NCI-H1105 treated with DMSO at 0.1 percent for 48 hours (cell line): ENCODE results near the gene PRR5.

Source experiments
- DNase-seq: peaks from one replicate; lab custom pipeline; 2025; lab: John Stamatoyannopoulos, UW

PRR5 gene

DNA sequence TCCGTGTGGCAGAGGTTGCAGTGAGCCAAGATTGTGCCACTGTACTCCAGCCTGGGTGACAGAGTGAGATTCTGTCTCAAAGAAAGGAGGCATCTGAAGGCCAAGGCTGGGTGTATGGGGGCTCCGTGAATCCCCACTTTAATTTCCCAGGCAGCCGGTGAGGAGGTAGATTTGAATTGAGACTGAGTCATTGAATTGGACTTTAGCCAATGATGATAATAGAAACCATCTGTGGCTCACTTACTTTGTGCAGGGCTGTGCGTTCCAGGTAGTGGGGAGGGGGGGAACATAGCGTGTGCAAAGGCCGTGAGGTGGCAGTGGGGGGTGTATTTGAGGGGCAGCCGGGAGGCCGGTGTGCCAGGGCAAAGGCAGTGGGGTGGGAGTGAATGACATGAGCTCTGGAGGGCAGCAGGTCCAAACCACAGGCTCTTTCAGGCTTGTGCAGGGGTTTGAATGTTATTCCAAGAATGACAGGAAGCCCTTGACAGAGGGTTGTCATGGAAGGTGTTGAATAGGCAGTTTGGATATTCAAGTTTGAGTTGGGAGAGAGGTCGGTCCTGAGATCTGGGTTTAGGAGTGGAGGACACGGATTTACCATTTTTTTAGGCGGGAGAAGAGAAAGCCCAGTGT is 56.5 kb downstream of the PRR5 start:
- DNase-seq, result no peak

GRCh38 chr22:44759001-44759400 is 57.0 kb downstream of the PRR5 start:
- DNase-seq, result no peak

DNA sequence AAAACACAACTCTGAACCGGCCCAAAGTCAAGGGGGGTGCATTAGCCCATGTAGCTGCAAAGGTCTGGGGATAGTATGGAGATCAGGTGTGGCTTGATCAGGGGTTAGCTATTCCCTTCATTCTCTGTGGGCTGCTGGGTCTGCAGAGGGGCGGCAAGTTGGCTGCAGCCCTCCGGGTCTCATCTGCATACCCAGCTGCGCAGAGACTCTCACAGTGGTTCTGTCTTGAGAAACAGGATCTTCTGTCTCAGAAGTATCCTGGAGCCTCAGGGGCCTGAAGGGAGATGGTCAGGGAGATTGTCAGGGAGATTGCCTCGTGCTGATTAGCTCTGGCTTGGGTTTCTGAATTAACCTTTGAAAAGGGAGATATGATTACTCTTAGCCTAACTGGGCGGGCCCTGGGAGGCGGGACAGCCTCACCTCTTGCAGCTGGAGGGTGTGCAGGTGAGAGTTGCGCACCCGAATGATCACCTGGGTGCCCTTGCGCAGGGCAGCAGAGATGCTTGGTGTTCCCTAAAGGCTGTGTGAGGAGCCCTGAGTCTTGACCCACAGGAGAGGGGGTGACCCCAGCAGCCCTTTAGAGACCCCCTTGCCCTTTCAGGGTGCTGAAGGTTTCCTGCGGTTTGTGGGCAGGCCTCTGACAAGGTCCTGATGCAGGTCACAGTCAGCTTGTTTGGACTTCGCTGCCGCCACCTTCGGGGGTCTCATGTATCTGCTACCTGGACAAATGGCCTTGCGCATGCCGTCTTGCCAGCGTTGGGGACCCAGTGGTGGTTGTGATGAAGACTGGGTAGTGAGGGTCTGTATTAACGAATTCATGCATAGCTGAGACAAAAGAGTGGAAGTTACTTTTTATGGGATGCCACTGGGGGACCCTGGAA is 57.7 kb downstream of the PRR5 start:
- no peak for DNase-seq

- DNase-seq, result no peak
These were observed 58.5 kb downstream of the PRR5 start for GRCh38 chr22:44760476-44760875.

DNA sequence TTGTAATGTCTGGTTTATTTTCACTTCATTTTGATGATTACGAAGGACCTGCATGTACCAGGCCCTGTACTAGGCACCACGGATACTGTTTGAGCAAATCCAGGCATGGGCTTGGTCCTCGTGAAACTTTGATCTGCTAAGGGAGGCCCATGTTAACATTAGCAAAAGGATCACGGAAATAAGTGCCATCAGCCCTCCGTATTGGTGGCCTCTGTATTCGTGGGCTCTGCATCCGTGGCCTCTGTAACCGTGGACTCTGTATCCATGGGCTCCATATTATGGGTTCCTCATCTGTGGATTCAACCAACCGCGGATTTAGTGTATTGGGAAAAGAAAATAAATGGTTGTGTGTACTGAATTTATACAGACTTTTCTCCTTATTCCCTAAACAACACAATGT is 59.0 kb downstream of the PRR5 start:
- no peak for DNase-seq

GRCh38 chr22:44764373-44764772 is 62.4 kb downstream of the PRR5 start:
- DNase-seq, result no peak

DNA sequence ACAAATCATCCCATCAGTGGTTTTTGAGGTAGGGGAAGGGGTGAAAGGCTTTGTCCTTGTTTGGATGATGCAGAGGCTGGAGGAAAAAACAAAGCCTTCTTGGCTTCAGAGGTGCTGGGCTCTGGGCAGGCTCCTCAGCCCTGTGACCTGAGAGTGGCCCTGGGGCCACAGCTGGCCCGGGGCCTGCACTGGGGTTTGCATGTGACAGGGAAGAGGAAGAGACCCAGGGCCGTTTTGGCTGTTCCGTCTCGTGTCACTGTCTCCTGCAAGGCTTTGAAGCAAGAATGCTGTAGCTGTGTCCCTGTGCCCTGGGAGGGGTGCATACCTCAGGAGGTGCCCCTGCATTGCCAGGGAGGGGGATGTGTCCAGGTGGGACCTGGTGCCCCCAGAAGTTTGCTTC is 63.0 kb downstream of the PRR5 start:
- no peak for DNase-seq

- no peak for DNase-seq
These were observed 63.7 kb downstream of the PRR5 start for GRCh38 chr22:44765571-44766285.

GRCh38 chr22:44773082-44773481 is 71.1 kb downstream of the PRR5 start:
- DNase-seq, result no peak

DNA sequence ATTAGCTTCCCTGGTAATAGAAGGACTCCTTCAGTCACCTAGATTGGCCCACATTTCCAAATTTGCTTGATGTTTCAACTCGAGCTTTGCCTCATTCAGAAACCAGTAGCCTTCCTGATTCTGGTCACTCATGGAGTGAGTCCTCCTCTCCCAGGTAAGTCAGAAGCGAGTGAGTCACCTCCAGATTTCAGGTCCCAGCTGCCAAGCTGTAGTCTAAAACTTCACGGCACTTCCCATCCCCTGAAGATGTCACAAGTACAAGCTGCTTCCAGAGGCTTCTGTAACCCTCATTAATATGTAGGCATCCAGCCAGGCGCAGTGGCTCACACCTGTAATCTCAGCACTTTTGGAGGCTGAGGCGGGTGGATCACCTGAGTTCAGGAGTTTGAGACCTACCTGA is 73.9 kb downstream of the PRR5 start:
- DNase-seq, result no peak

DNA sequence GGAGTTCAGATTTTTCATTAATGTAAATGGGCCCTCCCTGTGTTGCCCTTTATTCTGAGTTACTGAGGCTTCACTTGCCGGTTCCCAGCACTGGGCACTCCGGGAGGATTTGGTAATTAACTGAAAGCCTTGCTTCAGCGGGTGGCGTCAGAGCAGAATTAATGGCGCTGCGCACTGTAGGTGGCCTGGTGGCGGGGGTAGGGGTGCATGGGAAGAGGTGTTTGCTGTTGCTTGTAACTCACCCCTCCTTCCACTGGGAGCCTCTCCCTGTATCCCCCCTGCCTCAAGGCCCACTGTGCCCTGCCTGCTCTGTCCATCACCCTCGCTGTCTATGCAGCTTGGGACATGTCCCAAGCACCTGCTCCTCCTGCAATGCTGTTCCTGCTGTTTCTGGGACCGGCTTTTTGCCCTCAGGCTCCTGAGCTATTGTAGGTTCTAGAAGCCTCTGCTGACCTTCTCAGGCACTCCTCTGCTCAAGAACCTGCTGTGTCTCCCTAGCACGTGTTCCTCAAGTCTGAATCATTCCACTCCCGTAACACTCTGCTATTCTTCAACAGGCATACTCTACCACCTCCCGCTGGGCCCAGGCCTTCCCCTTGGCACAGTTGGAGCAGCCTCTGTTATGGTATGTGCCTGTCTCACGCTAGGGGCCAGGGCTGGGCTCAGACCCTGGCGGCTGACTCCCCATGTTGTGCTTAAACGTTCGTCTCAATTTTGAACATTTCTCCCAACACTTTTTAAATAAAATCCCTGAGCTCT is 74.8 kb downstream of the PRR5 start:
- no peak for DNase-seq

- no peak for DNase-seq
These were observed 75.4 kb downstream of the PRR5 start for GRCh38 chr22:44777364-44777755.

DNA sequence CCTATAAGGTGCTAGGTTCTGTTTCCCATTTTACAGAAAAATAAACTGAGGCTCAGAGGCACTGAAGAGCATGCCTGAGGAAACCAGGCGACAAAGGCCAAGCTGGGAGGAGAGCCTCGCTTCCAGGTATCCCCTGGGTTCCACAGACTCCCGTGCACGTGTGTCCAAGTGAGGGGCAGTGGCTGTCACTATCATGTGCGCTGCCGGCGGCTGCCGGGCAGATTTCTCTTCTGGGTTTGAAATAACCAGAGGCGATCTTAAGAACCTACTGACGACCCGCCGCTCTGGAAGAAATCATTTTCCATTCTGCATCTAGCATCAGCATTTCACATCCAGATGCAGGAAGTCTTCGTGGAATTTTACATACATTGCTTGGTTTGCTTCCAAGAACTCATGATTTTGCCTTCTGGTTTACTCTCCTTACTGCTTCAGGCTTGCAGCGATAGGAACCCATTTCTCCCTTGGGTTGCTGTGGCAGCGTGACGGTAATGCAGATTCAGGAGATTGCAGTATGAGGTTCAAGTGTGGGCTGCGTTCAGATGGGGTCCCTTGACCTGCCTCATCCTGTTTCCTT is 79.0 kb downstream of the PRR5 start:
- no peak for DNase-seq

DNA sequence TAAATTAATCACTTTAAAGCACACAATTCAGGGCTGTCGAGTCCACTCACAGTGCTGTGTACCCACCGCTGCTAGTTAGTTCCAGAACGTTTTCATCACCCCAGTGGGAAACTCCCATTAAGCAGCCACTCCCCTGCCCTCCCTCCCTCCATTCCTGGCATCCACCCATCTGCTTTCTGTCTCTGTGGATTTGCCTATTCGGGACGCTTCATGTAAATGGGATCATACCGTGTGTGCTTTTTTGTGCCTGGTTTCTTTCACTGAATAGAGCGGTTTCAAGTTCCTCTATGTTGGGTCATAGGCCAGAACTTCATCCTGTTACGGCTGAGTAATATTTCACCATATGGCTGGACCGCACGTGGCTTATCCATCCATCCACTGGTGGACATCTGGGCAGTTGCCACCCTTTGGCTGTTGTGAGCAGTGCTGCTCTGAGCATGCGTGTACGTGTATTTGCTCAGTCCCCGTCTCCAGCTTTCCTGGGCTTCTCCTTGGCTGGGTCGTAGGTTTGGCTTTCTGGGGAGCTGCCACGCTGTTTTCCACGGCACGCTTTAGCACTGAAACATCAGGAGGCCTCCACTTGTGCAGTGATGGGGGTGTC is 80.5 kb downstream of the PRR5 start:
- DNase-seq, result no peak

DNA sequence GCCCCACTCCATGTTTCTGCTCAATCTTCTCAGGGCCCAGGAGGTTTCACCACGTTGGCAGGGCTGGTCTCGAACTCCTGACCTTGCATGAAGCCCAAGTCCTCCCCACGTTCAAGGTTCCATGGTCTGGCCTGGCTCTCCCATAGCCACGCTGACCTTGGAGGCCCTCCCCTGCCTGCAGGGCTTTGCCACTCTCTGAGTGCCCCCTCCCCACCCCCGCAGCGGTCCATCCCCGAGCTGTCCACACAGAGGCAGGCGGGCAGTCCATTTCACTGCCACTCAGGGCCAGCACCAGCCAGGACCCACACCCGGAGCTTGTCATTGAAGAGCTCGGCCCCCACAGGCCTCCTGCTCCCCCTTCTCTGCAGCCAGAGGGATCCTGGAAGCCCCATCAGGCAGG is 81.1 kb downstream of the PRR5 start:
- DNase-seq, result no peak

DNA sequence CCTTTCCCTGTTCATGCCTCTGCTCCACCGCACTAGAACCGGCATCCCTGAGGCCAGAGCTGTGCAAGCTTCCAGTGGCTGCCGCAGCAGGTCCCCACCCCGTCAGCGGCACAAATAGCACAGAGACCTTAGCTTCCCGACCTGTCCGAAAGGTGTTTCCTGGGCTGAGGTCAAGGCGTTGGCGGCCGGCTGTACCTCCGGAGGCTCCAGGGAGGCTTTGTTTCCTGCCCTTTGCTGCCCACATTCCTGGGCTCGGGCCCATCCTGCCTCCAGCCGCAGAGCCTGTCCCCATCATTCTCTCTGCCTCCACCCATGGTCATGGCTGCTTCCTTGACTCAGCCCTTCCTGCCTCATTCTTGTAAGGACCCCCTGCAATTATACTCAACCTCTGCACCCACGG is 81.6 kb downstream of the PRR5 start:
- DNase-seq, result no peak

DNA sequence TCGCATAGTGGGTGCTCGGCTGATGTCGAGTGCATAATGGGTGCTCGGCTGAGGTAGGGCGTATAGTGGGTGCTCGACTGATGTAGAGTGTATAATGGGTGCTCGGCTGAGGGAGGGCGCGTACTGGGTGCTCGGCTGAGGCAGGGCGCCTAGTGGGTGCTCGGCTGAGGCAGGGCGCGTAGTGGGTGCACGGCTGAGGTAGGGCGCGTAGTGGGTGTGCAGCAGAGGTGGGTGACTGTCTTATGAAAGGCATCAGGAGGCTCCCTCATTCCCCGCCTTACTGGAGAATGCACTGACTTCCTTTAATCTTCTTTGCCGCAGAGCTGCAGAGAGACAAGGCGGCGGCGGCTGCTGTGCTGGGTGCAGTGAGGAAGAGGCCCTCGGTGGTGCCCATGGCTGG is 84.1 kb downstream of the PRR5 start:
- DNase-seq, result no peak

DNA sequence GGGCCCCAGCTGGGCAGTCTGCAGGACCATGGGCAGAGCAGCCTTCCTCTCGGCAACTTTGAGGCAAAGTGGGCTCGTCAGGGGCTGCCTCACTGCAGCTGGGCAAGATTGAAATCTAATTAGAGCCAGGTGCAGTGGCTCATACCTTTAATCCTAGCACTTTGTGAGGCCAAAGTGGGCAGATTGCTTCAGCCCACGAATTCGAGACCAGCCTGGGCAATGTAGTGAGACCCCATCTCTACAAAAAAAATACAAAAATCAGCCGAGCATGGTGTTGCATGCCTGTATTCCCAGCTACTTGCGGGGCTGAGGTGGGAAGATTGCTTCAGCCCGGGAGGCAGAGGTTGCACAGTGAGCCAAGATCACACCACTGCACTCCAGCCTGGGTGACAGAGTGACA is 84.6 kb downstream of the PRR5 start:
- no peak for DNase-seq
